H1 (cell line): Measurements from ENCODE around the gene AGPAT3. TPM values are rescaled to one million over a fixed set of nuclear protein-coding genes. Genes with fewer than 3 reads are reported as not detected.

Source experiments
- CTCF ChIA-PET: fragments of 300-600 bp; sonication (Branson Sonifier 250); formaldehyde crosslinking; loops from one replicate; lab custom pipeline; 2021; ENCODE audit not compliant: partially characterized antibody; lab: Charles Lee
- POLR2A ChIA-PET: fragments of 300-600 bp; sonication (Branson Sonifier 250); formaldehyde crosslinking; loops from one replicate; lab custom pipeline; 2021; ENCODE audit warnings: inconsistent platforms; ENCODE audit not compliant: partially characterized antibody; lab: Charles Lee
- DNase-seq, 2 experiments: peaks; one replicate each; pipeline versions ENCODE4 v3.0.0 to v3.0.0-alpha.2; 2010 to 2022; ENCODE audit warnings: low spot score in 2 of 2, low read depth in 1 of 2, mixed read lengths in 1 of 2
- FAIRE-seq: peaks from 2 replicates; lab custom pipeline; 2011; peaks lifted over from hg19 to GRCh38; lab: Jason Lieb, UNC
- H2AFZ ChIP-seq: 2 replicates; pipeline ENCODE4 v1.8.1; 2012; ENCODE audit warnings: low read length, inconsistent platforms
- H2AK5ac ChIP-seq: 2 replicates; pipeline ENCODE4 v1.6.1; 2013; ENCODE audit warnings: low read depth, low read length
- H2BK120ac ChIP-seq: replicated peaks from 2 replicates; pipeline ENCODE3; 2013; ENCODE audit warnings: low read depth, low read length, inconsistent platforms
- H2BK12ac ChIP-seq: 2 replicates; pipeline ENCODE4 v1.6.1; 2013; ENCODE audit warnings: low read depth, low read length
- H2BK15ac ChIP-seq: 2 replicates; pipeline ENCODE4 v1.6.1; 2013; ENCODE audit warnings: low read length
- H2BK20ac ChIP-seq: 2 replicates; pipeline ENCODE4 v1.6.1; 2013; ENCODE audit warnings: low read length
- H2BK5ac ChIP-seq: 2 replicates; pipeline ENCODE4 v1.6.1; 2013; ENCODE audit warnings: low read depth, low read length
- H3K14ac ChIP-seq: 2 replicates; pipeline ENCODE4 v1.6.1; 2013; ENCODE audit warnings: inconsistent platforms; ENCODE audit not compliant: insufficient read length
- H3K18ac ChIP-seq: 2 replicates; pipeline ENCODE4 v1.6.1; 2013; ENCODE audit warnings: low read length; ENCODE audit errors: extremely low read depth
- H3K23ac ChIP-seq: 2 replicates; pipeline ENCODE4 v1.6.1; 2013; ENCODE audit warnings: inconsistent platforms; ENCODE audit not compliant: insufficient read length
- H3K23me2 ChIP-seq: 2 replicates; pipeline ENCODE4 v1.6.1; 2013; ENCODE audit warnings: low read depth, low read length
- H3K27ac ChIP-seq: 2 replicates; pipeline ENCODE4 v1.6.1; 2011; ENCODE audit warnings: low read depth, low read length, inconsistent platforms
- H3K27me3 ChIP-seq, 4 experiments: replicated peaks in 1 of 4; 1 replicate in 1 of 4; 2 replicates in 3 of 4; pipeline versions ENCODE4 v1.6.1 to v1.8.1; 2011 to 2013; ENCODE audit warnings: low read length in 3 of 4, mild to moderate bottlenecking in 3 of 4, inconsistent platforms in 2 of 4, mixed read lengths in 2 of 4, moderate library complexity in 1 of 4; ENCODE audit not compliant: control insufficient read depth in 3 of 4, insufficient read depth in 3 of 4; ENCODE audit errors: extremely low read depth in 1 of 4
- H3K36me3 ChIP-seq, 4 experiments: 2 replicates each; pipeline versions ENCODE4 v1.6.1 to v1.8.1; 2011 to 2013; ENCODE audit warnings: mild to moderate bottlenecking in 4 of 4, low read length in 3 of 4, moderate library complexity in 2 of 4, control low read depth in 1 of 4, inconsistent platforms in 1 of 4; ENCODE audit not compliant: insufficient read depth in 4 of 4, control insufficient read depth in 2 of 4
- H3K4ac ChIP-seq: replicated peaks from 2 replicates; pipeline ENCODE3; 2013; ENCODE audit warnings: low read length, low read depth, mixed read lengths, inconsistent platforms; ENCODE audit not compliant: insufficient read length
- H3K4me1 ChIP-seq, 4 experiments: replicated peaks in 1 of 4; 1 replicate in 1 of 4; 2 replicates in 3 of 4; pipeline versions ENCODE4 v1.6.1 to v1.8.1; 2011 to 2013; ENCODE audit warnings: low read length in 3 of 4, inconsistent platforms in 2 of 4, mixed read lengths in 1 of 4; ENCODE audit not compliant: insufficient read depth in 4 of 4, control insufficient read depth in 3 of 4
- H3K4me2 ChIP-seq, 2 experiments: 2 replicates each; pipeline versions ENCODE4 v1.6.1 to v1.8.1; 2011 to 2013; ENCODE audit warnings: low read depth in 2 of 2, low read length in 2 of 2, control low read depth in 1 of 2, inconsistent platforms in 1 of 2, mild to moderate bottlenecking in 1 of 2; ENCODE audit not compliant: insufficient read depth in 1 of 2
- H3K4me3 ChIP-seq, 4 experiments: fragments of 200-600, 300-600 bp in 1 of 4; sonication (generic), shearing (Covaris generic), sonication (Bioruptor Twin) in 1 of 4; 2 replicates each; pipeline versions ENCODE4 v1.5.1 to v1.8.1; 2011 to 2016; ENCODE audit warnings: low read length in 4 of 4, low read depth in 3 of 4, control low read depth in 2 of 4, inconsistent platforms in 2 of 4, mild to moderate bottlenecking in 2 of 4, mixed read lengths in 1 of 4, moderate library complexity in 1 of 4; ENCODE audit not compliant: insufficient read depth in 2 of 4; ENCODE audit errors: extremely low read depth in 1 of 4
- H3K56ac ChIP-seq: replicated peaks from 2 replicates; pipeline ENCODE3; 2013; ENCODE audit warnings: low read depth, mild to moderate bottlenecking, mixed read lengths, low read length, inconsistent platforms; ENCODE audit not compliant: insufficient read length
- H3K79me1 ChIP-seq: 2 replicates; pipeline ENCODE4 v1.6.1; 2013; ENCODE audit warnings: low read depth, low read length, control low read depth
- H3K79me2 ChIP-seq, 2 experiments: 2 replicates each; pipeline versions ENCODE4 v1.6.1 to v1.8.1; 2012 to 2013; ENCODE audit warnings: low read length in 2 of 2, mild to moderate bottlenecking in 2 of 2, inconsistent platforms in 1 of 2; ENCODE audit not compliant: insufficient read depth in 2 of 2, control insufficient read depth in 1 of 2
- H3K9ac ChIP-seq, 4 experiments: replicated peaks in 1 of 4; 1 replicate in 1 of 4; 2 replicates in 3 of 4; pipeline versions ENCODE4 v1.6.1 to v1.8.1; 2011 to 2013; ENCODE audit warnings: low read depth in 3 of 4, low read length in 3 of 4, control low read depth in 2 of 4, mild to moderate bottlenecking in 2 of 4, moderate library complexity in 2 of 4, inconsistent platforms in 1 of 4; ENCODE audit errors: extremely low read depth in 1 of 4
- H3K9me3 ChIP-seq, 2 experiments: 2 replicates each; pipeline versions ENCODE4 v1.6.1 to v1.8.1; 2012 to 2013; ENCODE audit warnings: mild to moderate bottlenecking in 2 of 2, moderate library complexity in 2 of 2, control low read depth in 1 of 2, inconsistent platforms in 1 of 2, low read depth in 1 of 2, low read length in 1 of 2, mixed read lengths in 1 of 2; ENCODE audit not compliant: insufficient read depth in 2 of 2
- H4K20me1 ChIP-seq, 2 experiments: replicated peaks in 1 of 2; 2 replicates each; pipeline versions ENCODE3 to v1.8.1; 2011 to 2013; ENCODE audit warnings: inconsistent platforms in 2 of 2, low read length in 2 of 2, mild to moderate bottlenecking in 1 of 2; ENCODE audit not compliant: insufficient read depth in 2 of 2, control insufficient read depth in 1 of 2
- H4K5ac ChIP-seq: 2 replicates; pipeline ENCODE4 v1.6.1; 2013; ENCODE audit warnings: low read length, low read depth, mixed read lengths, inconsistent platforms; ENCODE audit not compliant: insufficient read length
- H4K8ac ChIP-seq: 2 replicates; pipeline ENCODE4 v1.8.0; 2013; ENCODE audit warnings: mild to moderate bottlenecking, moderate library complexity, low read length, inconsistent platforms; ENCODE audit not compliant: insufficient read depth; ENCODE audit errors: extremely low read depth
- H4K91ac ChIP-seq: replicated peaks from 2 replicates; pipeline ENCODE3; 2013; ENCODE audit warnings: low read length, mixed read lengths, inconsistent platforms; ENCODE audit not compliant: insufficient read length
- RBBP5 ChIP-seq: IDR thresholded peaks from 2 replicates; pipeline ENCODE4 v1.7.1; 2012; ENCODE audit warnings: low read depth, mild to moderate bottlenecking, inconsistent platforms, low read length, moderate library complexity, borderline replicate concordance
- WGBS, 2 experiments: shearing (Covaris generic) in 1 of 2; methylation state at CpG; one replicate each; pipeline versions ENCODE4 v1.1.6 to v1.1.7; 2013 to 2015; ENCODE audit warnings: low lambda C conversion rate in 2 of 2, mixed read lengths in 2 of 2, inconsistent platforms in 1 of 2, low coverage in 1 of 2, missing lambda C conversion rate in 1 of 2; ENCODE audit not compliant: insufficient replicate concordance in 2 of 2, insufficient coverage in 1 of 2, insufficient read length in 1 of 2; ENCODE audit errors: extremely low coverage in 1 of 2, missing lambda C conversion rate in 1 of 2; 5-methylcytosine and 5-hydroxymethylcytosine counted together
- polyA plus RNA-seq, 7 experiments: library from polyadenylated mRNA; depleted of rRNA in 3 of 7; stranded (reverse) in 5 of 7; unstranded in 2 of 7; fragments of >200 nt in 5 of 7; fragments of 200-250 nt in 2 of 7; gene quantifications; 1 replicate in 5 of 7; 2 replicates in 1 of 7; 4 replicates in 1 of 7; pipeline versions ENCODE4 v1.2.1 to v1.2.3, GENCODE V29; 2011 to 2013; ENCODE audit warnings: missing spikeins in 2 of 7, mixed read lengths in 2 of 7
- total RNA-seq: library from RNA; stranded (reverse); fragmentation: NEBNext Ultra II Directional; extraction: Animal tissue kit (Norgen Biotek cat#: 25700); gene quantifications from 2 replicates; pipeline ENCODE4 v1.2.1, GENCODE V29; 2021
- TF ChIP-seq, protein P1 (sequence below): IDR thresholded peaks from 2 replicates; pipeline ENCODE4 v1.6.1; 2012; ENCODE audit warnings: inconsistent platforms
- TF ChIP-seq, protein P2 (sequence below), 3 experiments: IDR thresholded peaks; 1 replicate in 2 of 3; 2 replicates in 1 of 3; pipeline versions ENCODE4 v1.5.1 to v1.6.1; 2011; ENCODE audit warnings: low read length in 3 of 3, mild to moderate bottlenecking in 3 of 3, inconsistent platforms in 2 of 3, low read depth in 1 of 3, moderate library complexity in 1 of 3; ENCODE audit not compliant: insufficient read depth in 1 of 3; ENCODE audit errors: control extremely low read depth in 1 of 3

AGPAT3 gene
- total and polyA plus RNA-seq, 2 of the 8 experiments (the other 6 are each of a cell fraction or from before 2014, with no cell fraction given) = 5.8 to 7.3 TPM

GRCh38 chr21:43815991-43816390, 49.0 kb upstream of the AGPAT3 start:
- H4K8ac ChIP-seq = no peak overlapping the region
- peak overlapping the region; percentile 65 for H4K91ac ChIP-seq
- H3K9ac ChIP-seq = no peak overlapping the region
- H3K56ac ChIP-seq = no peak overlapping the region
- peak overlapping the region; percentile 29; the same call in 1 of the 2 replicates for H2BK12ac ChIP-seq
- peaks cover 1 to 2% of the 10 kb centered on the region in 2 experiments for H4K20me1 ChIP-seq
- peaks cover 2% of the 10 kb centered on the region; the same call in 1 of the 2 replicates for H3K23me2 ChIP-seq
- H3K4ac ChIP-seq = no peak overlapping the region
- CTCF ChIA-PET = interaction anchor here (0.7 to 4.1 kb wide), 13 partner anchors 11 to 169 kb away, joined by 3 to 42 read pairs (median 3); no protein-coding TSS in a partner anchor
- 90% methylated on average over 14 of the region's 15 CpGs; no CpG with 5 or more reads in 1 of the 2 experiments for WGBS, 2 experiments
- H2AFZ ChIP-seq = no peak overlapping the region
- no peak overlapping the region for H3K4me3 ChIP-seq
- H3K4me2 ChIP-seq = no peak overlapping the region
- no peaks in the 10 kb centered on the region for H3K79me1 ChIP-seq
- H3K4me1 ChIP-seq = peaks cover 0 to 13% (median 11%) of the 10 kb centered on the region in 4 experiments; a peak in 6 of 7 replicates
- no peak overlapping the region for H4K5ac ChIP-seq
- H2BK15ac ChIP-seq = no peak overlapping the region
- FAIRE-seq = no peak
- H2BK20ac ChIP-seq = 0 out of 2 replicates have a peak overlapping the region, but pooled peaks have one; percentile 32
- H3K36me3 ChIP-seq = no peaks in the 10 kb centered on the region
- no peaks in the 10 kb centered on the region for H3K79me2 ChIP-seq
- H3K18ac ChIP-seq = no peak overlapping the region
- POLR2A ChIA-PET = interaction anchor here (0.7 to 0.9 kb wide), 2 partner anchors 9 to 12 kb away, joined by 3 to 4 read pairs; no protein-coding TSS in a partner anchor
- peak overlapping the region; percentile 48; the same call in 1 of the 2 replicates for H2BK5ac ChIP-seq
- H2AK5ac ChIP-seq = no peak overlapping the region
- peaks cover 0 to 6% of the 10 kb centered on the region in 2 experiments; a peak in 1 of 4 replicates for H3K9me3 ChIP-seq
- H2BK120ac ChIP-seq = no peak overlapping the region
- no peak overlapping the region for H3K14ac ChIP-seq
- DNase-seq = no peak
- no peak for TF ChIP-seq RBBP5
- TF ChIP-seq, protein P1, sequence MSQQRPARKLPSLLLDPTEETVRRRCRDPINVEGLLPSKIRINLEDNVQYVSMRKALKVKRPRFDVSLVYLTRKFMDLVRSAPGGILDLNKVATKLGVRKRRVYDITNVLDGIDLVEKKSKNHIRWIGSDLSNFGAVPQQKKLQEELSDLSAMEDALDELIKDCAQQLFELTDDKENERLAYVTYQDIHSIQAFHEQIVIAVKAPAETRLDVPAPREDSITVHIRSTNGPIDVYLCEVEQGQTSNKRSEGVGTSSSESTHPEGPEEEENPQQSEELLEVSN = no peak
- TF ChIP-seq, protein P2, sequence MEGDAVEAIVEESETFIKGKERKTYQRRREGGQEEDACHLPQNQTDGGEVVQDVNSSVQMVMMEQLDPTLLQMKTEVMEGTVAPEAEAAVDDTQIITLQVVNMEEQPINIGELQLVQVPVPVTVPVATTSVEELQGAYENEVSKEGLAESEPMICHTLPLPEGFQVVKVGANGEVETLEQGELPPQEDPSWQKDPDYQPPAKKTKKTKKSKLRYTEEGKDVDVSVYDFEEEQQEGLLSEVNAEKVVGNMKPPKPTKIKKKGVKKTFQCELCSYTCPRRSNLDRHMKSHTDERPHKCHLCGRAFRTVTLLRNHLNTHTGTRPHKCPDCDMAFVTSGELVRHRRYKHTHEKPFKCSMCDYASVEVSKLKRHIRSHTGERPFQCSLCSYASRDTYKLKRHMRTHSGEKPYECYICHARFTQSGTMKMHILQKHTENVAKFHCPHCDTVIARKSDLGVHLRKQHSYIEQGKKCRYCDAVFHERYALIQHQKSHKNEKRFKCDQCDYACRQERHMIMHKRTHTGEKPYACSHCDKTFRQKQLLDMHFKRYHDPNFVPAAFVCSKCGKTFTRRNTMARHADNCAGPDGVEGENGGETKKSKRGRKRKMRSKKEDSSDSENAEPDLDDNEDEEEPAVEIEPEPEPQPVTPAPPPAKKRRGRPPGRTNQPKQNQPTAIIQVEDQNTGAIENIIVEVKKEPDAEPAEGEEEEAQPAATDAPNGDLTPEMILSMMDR (IDR thresholded peaks at IDR 0.05; ENCODE audit: control extremely low read depth in 1 of 3, insufficient read depth in 1 of 3, low read depth in 1 of 3, low read length in 3 of 3) = no peak
- TF ChIP-seq, all 59 proteins: peak for 0
- H3K23ac ChIP-seq = no peak overlapping the region
- H3K27ac ChIP-seq = no peak overlapping the region
- H3K27me3 ChIP-seq = no peaks in the 10 kb centered on the region
